DOHH2 (cell line): ENCODE results near the gene FAM227A.

ENCODE experiments used
- H3F3A ChIP-seq: fragments of 200-600 bp; sonication (generic), shearing (Covaris generic); 2 replicates; pipeline ENCODE4 v1.6.0; 2016; ENCODE audit warnings: antibody characterized with exemption, mild to moderate bottlenecking; ENCODE audit not compliant: control insufficient read depth, insufficient read depth
- H3K27ac ChIP-seq: fragments of 200-600 bp; sonication (generic); 2 replicates; pipeline ENCODE4 v1.5.1; 2014; ENCODE audit warnings: low read depth, mild to moderate bottlenecking, low read length, moderate library complexity
- H3K27me3 ChIP-seq: fragments of 200-600 bp; sonication (generic); 2 replicates; pipeline ENCODE4 v1.6.1; 2014; ENCODE audit warnings: mild to moderate bottlenecking, low read length, mixed read lengths; ENCODE audit not compliant: control insufficient read depth
- H3K36me3 ChIP-seq: fragments of 200-600 bp; sonication (generic); 2 replicates; pipeline ENCODE4 v1.6.1; 2014; ENCODE audit warnings: mild to moderate bottlenecking, low read length, moderate library complexity, mixed read lengths; ENCODE audit not compliant: control insufficient read depth
- H3K4me1 ChIP-seq: fragments of 200-600 bp; sonication (generic); 2 replicates; pipeline ENCODE4 v1.6.1; 2014; ENCODE audit warnings: mild to moderate bottlenecking, low read length, mixed read lengths; ENCODE audit not compliant: control insufficient read depth
- H3K4me2 ChIP-seq: fragments of 200-600 bp; sonication (generic); 2 replicates; pipeline ENCODE4 v1.6.0; 2014; ENCODE audit warnings: mild to moderate bottlenecking, low read length, moderate library complexity
- H3K4me3 ChIP-seq: fragments of 200-600 bp; sonication (generic); 2 replicates; pipeline ENCODE4 v1.5.1; 2014; ENCODE audit warnings: mild to moderate bottlenecking, low read length, mixed read lengths
- H3K79me2 ChIP-seq: fragments of 200-600 bp; sonication (generic); 2 replicates; pipeline ENCODE4 v1.6.1; 2014; ENCODE audit warnings: mild to moderate bottlenecking, low read length, mixed read lengths; ENCODE audit not compliant: control insufficient read depth
- H3K9me2 ChIP-seq: fragments of 200-600 bp; sonication (generic); replicated peaks from 2 replicates; pipeline ENCODE4 v1.6.1; 2014; ENCODE audit warnings: mild to moderate bottlenecking, low read length, mixed read lengths; ENCODE audit not compliant: control insufficient read depth
- H3K9me3 ChIP-seq: fragments of 200-600 bp; sonication (generic); 2 replicates; pipeline ENCODE4 v1.6.1; 2014; ENCODE audit warnings: antibody characterized with exemption, low read length, mixed read lengths; ENCODE audit not compliant: control insufficient read depth, insufficient read depth
- H4K20me1 ChIP-seq: fragments of 200-600 bp; sonication (generic); 2 replicates; pipeline ENCODE4 v1.6.0; 2014; ENCODE audit warnings: low read depth, mild to moderate bottlenecking, antibody characterized with exemption, low read length, moderate library complexity; ENCODE audit not compliant: control insufficient read depth, insufficient read depth
- CTCF ChIP-seq: fragments of 200-600 bp; sonication (generic); IDR thresholded peaks from one replicate; pipeline ENCODE4 v1.5.1; 2014; ENCODE audit warnings: antibody characterized with exemption, mild to moderate bottlenecking, low read depth, low read length; ENCODE audit not compliant: poor library complexity, severe bottlenecking
- EZH2phosphoT487 ChIP-seq: fragments of 200-600 bp; sonication (generic); IDR thresholded peaks from 2 replicates; pipeline ENCODE4 v1.6.1; 2017; ENCODE audit warnings: borderline replicate concordance, mild to moderate bottlenecking, antibody characterized with exemption, low read length, moderate library complexity, mixed read lengths

Gene FAM227A

GRCh38 chr22:38554281-38554680 lies 101.9 kb downstream of the FAM227A start:
- Histone ChIP-seq H3F3A (peaks cover 2% of the 10 kb centered on the region; the same call in 1 of the 2 replicates), H3K9me3 (no peaks in the 10 kb centered on the region), H3K4me1 (peaks cover 12% of the 10 kb centered on the region), H3K4me2 (no peak overlapping the region), H3K27ac (no peak overlapping the region), H3K36me3 (peaks cover 16% of the 10 kb centered on the region), H3K9me2 (no peaks in the 10 kb centered on the region), H3K4me3 (no peak overlapping the region), H3K79me2 (no peaks in the 10 kb centered on the region), H3K27me3 (no peaks in the 10 kb centered on the region), H4K20me1 (no peaks in the 10 kb centered on the region)
- TF ChIP-seq CTCF (no peak), EZH2phosphoT487 (no peak)

- no peaks in the 10 kb centered on the region for H4K20me1 ChIP-seq
- H3K27ac ChIP-seq = peak overlapping the region; percentile 2
- H3K9me2 ChIP-seq = no peaks in the 10 kb centered on the region
- peaks cover 22% of the 10 kb centered on the region for H3K4me1 ChIP-seq
- H3K27me3 ChIP-seq = no peaks in the 10 kb centered on the region
- H3K36me3 ChIP-seq = peaks cover 25% of the 10 kb centered on the region
- peak overlapping the region; percentile 1 for H3K4me2 ChIP-seq
- TF ChIP-seq EZH2phosphoT487 (no peak), CTCF (no peak)
- H3K9me3 ChIP-seq = peaks cover 2% of the 10 kb centered on the region; the same call in 1 of the 2 replicates
- H3K4me3 ChIP-seq = no peak overlapping the region
- H3K79me2 ChIP-seq = no peaks in the 10 kb centered on the region
- 0 out of 2 replicates have a peak, but pooled peaks cover 2% of the 10 kb centered on the region for H3F3A ChIP-seq
Measured at GRCh38 chr22:38549101-38549894, 106.9 kb downstream of the FAM227A start.

GRCh38 chr22:38540701-38541100 lies 115.5 kb downstream of the FAM227A start:
- H4K20me1 ChIP-seq = no peaks in the 10 kb centered on the region
- peaks cover 15% of the 10 kb centered on the region; the same call in 1 of the 2 replicates for H3K9me3 ChIP-seq
- no peaks in the 10 kb centered on the region for H3F3A ChIP-seq
- peaks cover 16% of the 10 kb centered on the region for H3K36me3 ChIP-seq
- no peaks in the 10 kb centered on the region for H3K79me2 ChIP-seq
- no peak for TF ChIP-seq EZH2phosphoT487
- TF ChIP-seq CTCF = no peak
- no peak overlapping the region for H3K4me2 ChIP-seq
- no peaks in the 10 kb centered on the region for H3K9me2 ChIP-seq
- H3K4me3 ChIP-seq = no peak overlapping the region
- H3K27me3 ChIP-seq = no peaks in the 10 kb centered on the region
- no peaks in the 10 kb centered on the region for H3K4me1 ChIP-seq
- no peak overlapping the region for H3K27ac ChIP-seq
